ENCODE data around the gene TLE4.
"Not testable (repeated sequence)": the region's sequence is repeated elsewhere in the genome, so short reads cannot be mapped to it uniquely, and the experiment has no call there.

The TLE4 gene

GRCh38 chr9:79736051-79736450 is 164.3 kb downstream of the TLE4 start:
- H3K27ac ChIP-seq = no peak overlapping the region
- TF ChIP-seq CTCF (IDR thresholded peaks at IDR 0.05) (no peak), ZFX (IDR thresholded peaks at IDR 0.05; ENCODE audit: borderline replicate concordance) (no peak)

GRCh38 chr9:79741381-79741780 is 169.6 kb downstream of the TLE4 start:
- no peak overlapping the region for H3K27ac ChIP-seq

GRCh38 chr9:79742110-79742721 is 170.5 kb downstream of the TLE4 start:
- no peak for TF ChIP-seq ZFX (IDR thresholded peaks at IDR 0.05; ENCODE audit: borderline replicate concordance)
- TF ChIP-seq CTCF (IDR thresholded peaks at IDR 0.05) = no peak
- no peak overlapping the region for H3K27ac ChIP-seq

More at GRCh38 chr9:79741381-79741780, 169.6 kb downstream of the TLE4 start:
- TF ChIP-seq CTCF (IDR thresholded peaks at IDR 0.05) = no peak
- no peak for TF ChIP-seq ZFX (IDR thresholded peaks at IDR 0.05; ENCODE audit: borderline replicate concordance)

GRCh38 chr9:79744521-79744920 is 172.8 kb downstream of the TLE4 start:
- H3K27ac ChIP-seq = no peak overlapping the region
- TF ChIP-seq ZFX (IDR thresholded peaks at IDR 0.05; ENCODE audit: borderline replicate concordance) (no peak), CTCF (IDR thresholded peaks at IDR 0.05) (no peak)

GRCh38 chr9:79745752-79746336 is 174.1 kb downstream of the TLE4 start:
- no peak overlapping the region for H3K27ac ChIP-seq
- TF ChIP-seq CTCF (IDR thresholded peaks at IDR 0.05) = no peak
- TF ChIP-seq ZFX (IDR thresholded peaks at IDR 0.05; ENCODE audit: borderline replicate concordance) = no peak

- not testable (repeated sequence) for H3K27ac ChIP-seq
Measured at GRCh38 chr9:79751895-79752466, 180.2 kb downstream of the TLE4 start.

- TF ChIP-seq CTCF (IDR thresholded peaks at IDR 0.05) = no peak
- no peak for TF ChIP-seq ZFX (IDR thresholded peaks at IDR 0.05; ENCODE audit: borderline replicate concordance)
- no peak overlapping the region for H3K27ac ChIP-seq
Measured at GRCh38 chr9:79756414-79756813, 184.6 kb downstream of the TLE4 start.
